ENCODE results near the gene LUC7L2.

GRCh38 chr7:139457153-139457946, 97.7 kb downstream of the LUC7L2 start:
- no peak for TF ChIP-seq CTCF (IDR thresholded peaks at IDR 0.05)
- TF ChIP-seq POLR2A (IDR thresholded peaks at IDR 0.05): no peak
